Activated CD4-positive, alpha-beta T cell treated with anti-CD3 and anti-CD28 coated beads, Interleukin-2, amount 10 ng/mL, durations not matched to agents 7 days and 5 days (primary cell): Measurements from ENCODE around the gene RPS6KA2. TPM values are rescaled to one million over a fixed set of nuclear protein-coding genes. Genes with fewer than 3 reads are reported as not detected.
A peak's percentile ranks its signal among the peaks of the same experiment; 100 is the strongest.

Experiments used
- CTCF ChIA-PET: fragments of 350-600 bp; sonication (Branson Sonifier 250); formaldehyde crosslinking; loops from one replicate; lab custom pipeline; 2021; ENCODE audit warnings: antibody characterized with exemption; lab: Charles Lee
- POLR2A ChIA-PET: fragments of 350-600 bp; sonication (Branson Sonifier 250); formaldehyde crosslinking; loops from one replicate; lab custom pipeline; 2021; ENCODE audit warnings: antibody characterized with exemption; lab: Charles Lee
- DNase-seq: peaks from one replicate; pipeline ENCODE4 v3.0.0-alpha.2; 2020
- H3K27ac Mint-ChIP-seq: one replicate; pipeline ENCODE4 v1.8.0; 2021; ENCODE audit warnings: mild to moderate bottlenecking, moderate library complexity, mixed read lengths
- H3K27me3 Mint-ChIP-seq: one replicate; pipeline ENCODE4 v1.8.0; 2021; ENCODE audit warnings: mixed read lengths
- H3K36me3 Mint-ChIP-seq: one replicate; pipeline ENCODE4 v1.8.0; 2021; ENCODE audit warnings: low read depth, mixed read lengths
- H3K4me1 Mint-ChIP-seq: one replicate; pipeline ENCODE4 v1.8.0; 2021; ENCODE audit warnings: mixed read lengths
- H3K4me3 Mint-ChIP-seq: one replicate; pipeline ENCODE4 v1.8.0; 2021; ENCODE audit warnings: mild to moderate bottlenecking, moderate library complexity, mixed read lengths
- H3K9me3 Mint-ChIP-seq: one replicate; pipeline ENCODE4 v1.8.0; 2021; ENCODE audit warnings: mixed read lengths
- total RNA-seq, 2 experiments: library from RNA; stranded (reverse); gene quantifications; one replicate each; pipeline ENCODE4 v1.2.3, GENCODE V29; 2021

Gene RPS6KA2
- total RNA-seq, 2 experiments from 2014 or later = 3.6 to 4.0 TPM

GRCh38 chr6:166626177-166627032, 646 bp downstream of the RPS6KA2 start:
- H3K27ac Mint-ChIP-seq = no peak overlapping the region
- H3K9me3 Mint-ChIP-seq = no peaks in the 10 kb centered on the region
- POLR2A ChIA-PET = no interaction called here
- H3K36me3 Mint-ChIP-seq = no peaks in the 10 kb centered on the region
- peak overlapping the region; percentile 76 for H3K4me3 Mint-ChIP-seq
- H3K4me1 Mint-ChIP-seq = peaks cover 24% of the 10 kb centered on the region
- CTCF ChIA-PET = interaction anchor here (0.5 to 1.6 kb wide), 2 partner anchors 41 to 48 kb away, joined by 3 to 4 read pairs; no protein-coding TSS in a partner anchor
- peak; percentile 30 for DNase-seq
- H3K27me3 Mint-ChIP-seq = peaks cover 34% of the 10 kb centered on the region

- Mint-ChIP-seq H3K4me3 (peak overlapping the region; percentile 76), H3K27me3 (peaks cover 34% of the 10 kb centered on the region), H3K36me3 (no peaks in the 10 kb centered on the region), H3K9me3 (no peaks in the 10 kb centered on the region), H3K4me1 (peaks cover 24% of the 10 kb centered on the region), H3K27ac (no peak overlapping the region)
- DNase-seq = no peak
- ChIA-PET POLR2A (no interaction called here), CTCF (no interaction called here)
These were observed 1.7 kb downstream of the RPS6KA2 start for GRCh38 chr6:166625356-166625755.

GRCh38 chr6:166624275-166624674, 2.8 kb downstream of the RPS6KA2 start:
- H3K4me3 Mint-ChIP-seq = no peak overlapping the region
- no peaks in the 10 kb centered on the region for H3K36me3 Mint-ChIP-seq
- ChIA-PET CTCF (interaction anchor here (0.6 kb wide), 1 partner anchor 20 kb away, joined by 3 read pairs; no protein-coding TSS in a partner anchor), POLR2A (no interaction called here)
- no peaks in the 10 kb centered on the region for H3K9me3 Mint-ChIP-seq
- peaks cover 25% of the 10 kb centered on the region for H3K27me3 Mint-ChIP-seq
- no peak for DNase-seq
- peaks cover 21% of the 10 kb centered on the region for H3K4me1 Mint-ChIP-seq
- H3K27ac Mint-ChIP-seq = no peak overlapping the region

- CTCF ChIA-PET = no interaction called here
- Mint-ChIP-seq H3K9me3 (no peaks in the 10 kb centered on the region), H3K4me3 (no peak overlapping the region), H3K4me1 (peaks cover 15% of the 10 kb centered on the region), H3K36me3 (no peaks in the 10 kb centered on the region), H3K27me3 (peaks cover 23% of the 10 kb centered on the region), H3K27ac (no peak overlapping the region)
- POLR2A ChIA-PET = no interaction called here
- no peak for DNase-seq
These were observed 3.7 kb downstream of the RPS6KA2 start for GRCh38 chr6:166623318-166623717.

GRCh38 chr6:166621114-166621540, 5.9 kb downstream of the RPS6KA2 start:
- DNase-seq = no peak
- H3K36me3 Mint-ChIP-seq = no peaks in the 10 kb centered on the region
- H3K4me1 Mint-ChIP-seq = peaks cover 6% of the 10 kb centered on the region
- peaks cover 21% of the 10 kb centered on the region for H3K27me3 Mint-ChIP-seq
- POLR2A ChIA-PET = no interaction called here
- H3K27ac Mint-ChIP-seq = no peak overlapping the region
- no peaks in the 10 kb centered on the region for H3K9me3 Mint-ChIP-seq
- CTCF ChIA-PET = no interaction called here
- no peak overlapping the region for H3K4me3 Mint-ChIP-seq

- DNase-seq = no peak
- H3K9me3 Mint-ChIP-seq = no peaks in the 10 kb centered on the region
- no peaks in the 10 kb centered on the region for H3K36me3 Mint-ChIP-seq
- ChIA-PET CTCF (interaction anchor here (1.1 kb wide), 1 partner anchor 9 kb away, joined by 3 read pairs; no protein-coding TSS in a partner anchor), POLR2A (no interaction called here)
- H3K27me3 Mint-ChIP-seq = peaks cover 16% of the 10 kb centered on the region
- H3K4me1 Mint-ChIP-seq = peaks cover 1% of the 10 kb centered on the region
- peak overlapping the region; percentile 56 for H3K27ac Mint-ChIP-seq
- no peak overlapping the region for H3K4me3 Mint-ChIP-seq
These were observed 6.5 kb downstream of the RPS6KA2 start for GRCh38 chr6:166620478-166621113.

- H3K36me3 Mint-ChIP-seq = no peaks in the 10 kb centered on the region
- CTCF ChIA-PET = interaction anchor here (1.1 kb wide), 1 partner anchor 8 kb away, joined by 3 read pairs; no protein-coding TSS in a partner anchor
These were observed 7.1 kb downstream of the RPS6KA2 start for GRCh38 chr6:166619912-166620311.

GRCh38 chr6:166618866-166619761, 7.9 kb downstream of the RPS6KA2 start:
- POLR2A ChIA-PET = no interaction called here
- no peak for DNase-seq
- H3K4me1 Mint-ChIP-seq = no peaks in the 10 kb centered on the region
- peaks cover 5% of the 10 kb centered on the region for H3K27me3 Mint-ChIP-seq
- no peak overlapping the region for H3K27ac Mint-ChIP-seq
- no peaks in the 10 kb centered on the region for H3K9me3 Mint-ChIP-seq
- CTCF ChIA-PET = interaction anchor here (1.1 kb wide), 1 partner anchor 8 kb away, joined by 3 read pairs; no protein-coding TSS in a partner anchor
- H3K4me3 Mint-ChIP-seq = no peak overlapping the region
- H3K36me3 Mint-ChIP-seq = no peaks in the 10 kb centered on the region

More at GRCh38 chr6:166619912-166620311, 7.1 kb downstream of the RPS6KA2 start:
- H3K27me3 Mint-ChIP-seq = peaks cover 9% of the 10 kb centered on the region
- no peaks in the 10 kb centered on the region for H3K9me3 Mint-ChIP-seq
- no peak overlapping the region for H3K4me3 Mint-ChIP-seq
- no peak for DNase-seq
- H3K4me1 Mint-ChIP-seq = no peaks in the 10 kb centered on the region
- no peak overlapping the region for H3K27ac Mint-ChIP-seq
- POLR2A ChIA-PET = no interaction called here

- peaks cover 4% of the 10 kb centered on the region for H3K27me3 Mint-ChIP-seq
- POLR2A ChIA-PET = no interaction called here
- no peaks in the 10 kb centered on the region for H3K36me3 Mint-ChIP-seq
- no peaks in the 10 kb centered on the region for H3K4me1 Mint-ChIP-seq
- CTCF ChIA-PET = no interaction called here
- DNase-seq = no peak
- no peak overlapping the region for H3K4me3 Mint-ChIP-seq
- no peaks in the 10 kb centered on the region for H3K9me3 Mint-ChIP-seq
- H3K27ac Mint-ChIP-seq = no peak overlapping the region
These were observed 8.8 kb downstream of the RPS6KA2 start for GRCh38 chr6:166618251-166618650.

GRCh38 chr6:166617359-166617758, 9.7 kb downstream of the RPS6KA2 start:
- no peak overlapping the region for H3K27ac Mint-ChIP-seq
- H3K9me3 Mint-ChIP-seq = no peaks in the 10 kb centered on the region
- H3K27me3 Mint-ChIP-seq = no peaks in the 10 kb centered on the region
- no peak overlapping the region for H3K4me3 Mint-ChIP-seq
- no peaks in the 10 kb centered on the region for H3K36me3 Mint-ChIP-seq
- CTCF ChIA-PET = no interaction called here
- no peak for DNase-seq
- no peaks in the 10 kb centered on the region for H3K4me1 Mint-ChIP-seq
- POLR2A ChIA-PET = no interaction called here

- ChIA-PET CTCF (no interaction called here), POLR2A (no interaction called here)
- H3K36me3 Mint-ChIP-seq = no peaks in the 10 kb centered on the region
- H3K4me3 Mint-ChIP-seq = no peak overlapping the region
- H3K9me3 Mint-ChIP-seq = no peaks in the 10 kb centered on the region
- H3K27me3 Mint-ChIP-seq = no peaks in the 10 kb centered on the region
- no peak overlapping the region for H3K27ac Mint-ChIP-seq
- DNase-seq = no peak
- no peaks in the 10 kb centered on the region for H3K4me1 Mint-ChIP-seq
These were observed 10.5 kb downstream of the RPS6KA2 start for GRCh38 chr6:166616261-166617238.
